Osteocyte (in vitro differentiated cells): ENCODE measurements around the gene PTCHD4. TPM values are rescaled to one million over a fixed set of nuclear protein-coding genes. Genes with fewer than 3 reads are reported as not detected.
A peak's percentile ranks its signal among the peaks of the same experiment; 100 is the strongest.

Experiments used
- DNase-seq: peaks from one replicate; pipeline ENCODE4 v3.0.0; 2021; ENCODE audit warnings: mixed read lengths; ENCODE audit not compliant: unreplicated experiment; ENCODE audit errors: extremely low spot score
- H3K27ac Mint-ChIP-seq: one replicate; pipeline ENCODE4 v1.8.0; 2021; ENCODE audit warnings: mild to moderate bottlenecking, mixed read lengths; ENCODE audit not compliant: unreplicated experiment
- H3K27me3 Mint-ChIP-seq: one replicate; pipeline ENCODE4 v1.8.0; 2021; ENCODE audit warnings: mixed read lengths; ENCODE audit not compliant: unreplicated experiment
- H3K36me3 Mint-ChIP-seq: one replicate; pipeline ENCODE4 v1.8.0; 2021; ENCODE audit warnings: mixed read lengths; ENCODE audit not compliant: unreplicated experiment
- H3K4me1 Mint-ChIP-seq: one replicate; pipeline ENCODE4 v1.8.0; 2021; ENCODE audit warnings: mixed read lengths; ENCODE audit not compliant: unreplicated experiment
- H3K4me3 Mint-ChIP-seq: one replicate; pipeline ENCODE4 v1.8.0; 2021; ENCODE audit warnings: mild to moderate bottlenecking, moderate library complexity, mixed read lengths; ENCODE audit not compliant: unreplicated experiment
- H3K9me3 Mint-ChIP-seq: one replicate; pipeline ENCODE4 v1.8.0; 2021; ENCODE audit warnings: mixed read lengths; ENCODE audit not compliant: unreplicated experiment
- total RNA-seq: library from RNA; stranded (reverse); gene quantifications from 2 replicates; pipeline ENCODE4 v1.2.1, GENCODE V29; 2021
- TF ChIP-seq, protein P1 (sequence below): fragments of 200-600 bp; sonication (generic); IDR thresholded peaks from 2 replicates; pipeline ENCODE4 v1.5.0; 2021; ENCODE audit warnings: antibody characterized with exemption, mild to moderate bottlenecking, moderate library complexity

PTCHD4 gene
- total RNA-seq, 1 donor from 2014 or later: 1.3 TPM

DNA sequence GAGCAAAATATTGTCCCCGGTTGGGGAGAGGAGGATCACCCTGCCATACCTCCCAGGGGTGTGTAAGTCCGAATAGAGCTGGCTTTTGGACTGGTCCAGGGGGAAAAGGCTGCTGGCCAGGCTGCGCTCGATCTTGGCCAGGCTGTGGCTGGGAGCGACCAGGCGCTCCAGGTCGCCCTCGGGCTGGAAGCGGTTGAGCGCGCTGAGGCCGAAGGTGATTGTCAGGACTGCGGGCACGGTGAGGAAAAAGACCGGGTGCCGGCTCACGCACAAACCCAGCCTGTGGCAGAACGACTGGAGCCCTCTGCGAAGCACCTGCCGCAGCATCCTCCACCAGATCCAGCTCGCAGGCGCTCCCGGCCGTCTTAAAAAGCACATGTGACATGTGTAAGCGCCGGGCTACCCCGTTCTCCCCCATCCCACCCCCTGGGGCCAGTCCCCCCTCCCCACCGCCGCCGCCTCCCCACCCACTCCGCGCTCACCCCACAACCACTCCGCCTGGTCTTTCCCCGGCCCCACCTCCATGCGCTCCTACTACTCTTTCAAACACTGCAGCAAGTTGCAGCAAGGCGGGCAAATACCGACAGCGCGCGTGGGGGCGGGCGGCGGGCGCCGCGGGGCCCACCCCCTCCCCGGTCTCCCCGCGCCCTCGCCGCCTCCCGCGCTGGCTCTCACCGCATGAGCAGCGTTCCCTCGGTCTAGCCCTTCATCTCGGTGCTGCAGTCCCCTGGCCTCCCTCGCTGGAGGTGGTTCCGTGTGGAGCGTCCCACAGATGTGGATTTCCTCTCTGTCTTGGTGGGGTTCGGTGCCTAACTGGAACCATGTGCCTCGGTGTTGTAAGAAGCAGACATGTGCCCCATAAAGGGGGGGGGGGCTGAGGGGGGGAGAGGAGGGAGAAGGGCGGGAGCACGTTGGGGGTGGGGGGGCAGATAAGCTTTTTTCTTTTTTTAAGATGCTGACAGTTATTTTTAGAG, 42.4 kb downstream of the PTCHD4 start:
- Mint-ChIP-seq H3K4me1 (peaks cover 18% of the 10 kb centered on the region), H3K36me3 (no peaks in the 10 kb centered on the region), H3K27me3 (peaks cover 30% of the 10 kb centered on the region), H3K27ac (no peak overlapping the region), H3K9me3 (no peaks in the 10 kb centered on the region), H3K4me3 (peak overlapping the region; percentile 74)
- no peak for DNase-seq
- TF ChIP-seq, protein P1, sequence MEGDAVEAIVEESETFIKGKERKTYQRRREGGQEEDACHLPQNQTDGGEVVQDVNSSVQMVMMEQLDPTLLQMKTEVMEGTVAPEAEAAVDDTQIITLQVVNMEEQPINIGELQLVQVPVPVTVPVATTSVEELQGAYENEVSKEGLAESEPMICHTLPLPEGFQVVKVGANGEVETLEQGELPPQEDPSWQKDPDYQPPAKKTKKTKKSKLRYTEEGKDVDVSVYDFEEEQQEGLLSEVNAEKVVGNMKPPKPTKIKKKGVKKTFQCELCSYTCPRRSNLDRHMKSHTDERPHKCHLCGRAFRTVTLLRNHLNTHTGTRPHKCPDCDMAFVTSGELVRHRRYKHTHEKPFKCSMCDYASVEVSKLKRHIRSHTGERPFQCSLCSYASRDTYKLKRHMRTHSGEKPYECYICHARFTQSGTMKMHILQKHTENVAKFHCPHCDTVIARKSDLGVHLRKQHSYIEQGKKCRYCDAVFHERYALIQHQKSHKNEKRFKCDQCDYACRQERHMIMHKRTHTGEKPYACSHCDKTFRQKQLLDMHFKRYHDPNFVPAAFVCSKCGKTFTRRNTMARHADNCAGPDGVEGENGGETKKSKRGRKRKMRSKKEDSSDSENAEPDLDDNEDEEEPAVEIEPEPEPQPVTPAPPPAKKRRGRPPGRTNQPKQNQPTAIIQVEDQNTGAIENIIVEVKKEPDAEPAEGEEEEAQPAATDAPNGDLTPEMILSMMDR: no peak

DNA sequence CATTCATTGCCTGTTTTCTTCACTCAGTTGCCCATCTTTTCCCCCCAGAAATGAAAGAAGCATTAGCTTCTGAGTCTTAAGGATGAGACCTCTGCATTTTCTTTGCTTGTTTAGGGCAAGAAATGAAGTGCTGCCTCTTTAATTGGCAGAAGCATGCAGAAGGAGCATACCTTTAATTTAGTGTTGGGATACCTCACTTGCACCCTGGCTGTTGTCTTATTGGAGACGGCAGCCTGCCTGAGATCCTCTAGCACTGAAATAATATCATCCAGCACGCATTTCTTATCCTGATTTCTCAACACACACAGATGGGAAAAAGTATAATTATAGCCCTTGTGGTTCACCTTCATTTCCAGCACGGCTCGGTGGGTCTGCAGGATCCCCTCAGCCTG, 43.1 kb downstream of the PTCHD4 start:
- H3K4me1 Mint-ChIP-seq: peaks cover 18% of the 10 kb centered on the region
- no peaks in the 10 kb centered on the region for H3K36me3 Mint-ChIP-seq
- TF ChIP-seq, protein P1: no peak
- peak overlapping the region; percentile 52 for H3K4me3 Mint-ChIP-seq
- H3K9me3 Mint-ChIP-seq: no peaks in the 10 kb centered on the region
- DNase-seq: no peak
- H3K27ac Mint-ChIP-seq: no peak overlapping the region
- peaks cover 30% of the 10 kb centered on the region for H3K27me3 Mint-ChIP-seq

DNA sequence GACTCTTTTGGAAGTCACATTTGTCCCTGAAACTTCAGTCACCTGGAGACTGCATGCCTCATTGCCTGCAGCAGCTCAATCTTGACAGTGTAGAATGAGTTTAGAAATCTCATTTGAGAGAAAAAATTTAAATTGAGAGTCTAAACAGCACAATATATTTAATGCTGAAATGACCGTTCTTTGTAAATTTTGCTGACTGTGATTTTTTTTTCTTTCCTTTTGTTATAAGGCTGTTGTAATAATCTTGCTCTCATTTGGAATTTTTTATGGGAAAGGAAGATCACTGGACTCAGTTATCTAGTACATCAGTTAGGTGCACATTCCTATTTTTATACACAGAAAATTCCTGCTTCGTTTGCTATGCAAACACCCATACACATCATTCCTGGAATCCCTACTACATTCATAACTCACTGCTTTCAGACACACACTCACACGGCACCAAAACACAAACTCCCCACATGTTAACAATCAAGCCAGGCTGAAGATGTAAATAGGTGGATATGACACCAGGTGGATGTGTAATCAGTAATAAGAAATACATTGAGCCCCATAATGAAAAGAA, 43.8 kb downstream of the PTCHD4 start:
- Mint-ChIP-seq H3K27ac (no peak overlapping the region), H3K4me3 (no peak overlapping the region), H3K9me3 (no peaks in the 10 kb centered on the region), H3K27me3 (peaks cover 30% of the 10 kb centered on the region), H3K4me1 (peaks cover 15% of the 10 kb centered on the region), H3K36me3 (no peaks in the 10 kb centered on the region)
- DNase-seq: no peak
- TF ChIP-seq, protein P1: no peak

DNA sequence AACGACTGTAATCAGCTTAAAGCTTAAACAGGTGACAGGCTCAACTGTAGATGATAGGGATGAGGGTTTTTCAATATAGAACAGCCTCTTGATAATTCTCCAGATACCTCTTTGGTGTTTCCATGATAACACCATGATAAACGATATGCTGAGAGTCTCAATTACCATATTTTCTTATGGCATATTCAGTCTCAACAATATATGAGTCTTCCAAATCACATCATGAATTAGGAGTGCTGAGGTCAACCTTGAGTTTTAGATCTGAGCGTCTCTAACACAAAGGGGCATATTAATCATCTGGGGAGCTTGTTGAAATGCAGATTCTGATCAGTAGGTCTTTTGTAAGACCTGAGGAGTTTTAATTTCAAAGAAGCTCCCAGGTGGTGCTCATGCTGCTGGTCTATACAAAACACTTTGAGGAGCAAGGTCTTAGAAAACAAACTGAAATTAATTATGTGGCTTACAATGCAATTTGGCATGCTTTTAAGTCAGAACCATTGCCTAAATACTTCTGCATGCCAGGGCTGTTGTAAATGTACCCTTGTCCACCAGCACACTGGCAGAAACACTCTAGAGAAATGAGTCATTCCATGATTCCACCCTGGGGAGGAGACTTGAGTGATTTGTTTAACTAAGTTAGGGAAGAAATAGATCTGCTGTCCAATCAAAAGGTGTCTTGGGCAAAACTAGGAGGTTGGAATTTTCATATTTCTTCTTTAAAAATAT, 49.6 kb downstream of the PTCHD4 start:
- no peak for DNase-seq
- H3K4me1 Mint-ChIP-seq: peaks cover 12% of the 10 kb centered on the region
- no peaks in the 10 kb centered on the region for H3K27me3 Mint-ChIP-seq
- H3K36me3 Mint-ChIP-seq: no peaks in the 10 kb centered on the region
- no peak overlapping the region for H3K4me3 Mint-ChIP-seq
- no peaks in the 10 kb centered on the region for H3K9me3 Mint-ChIP-seq
- no peak overlapping the region for H3K27ac Mint-ChIP-seq
- TF ChIP-seq, protein P1: no peak
